Loucy (cell line): ENCODE data around the gene MAN2A1.

Source experiments
- EZH2phosphoT487 ChIP-seq: fragments of 200-600 bp; IDR thresholded peaks from 2 replicates; pipeline ENCODE4 v1.6.1; 2018; ENCODE audit warnings: antibody characterized with exemption, mild to moderate bottlenecking, moderate library complexity, borderline replicate concordance
- TF ChIP-seq, protein P1 (sequence below): fragments of 200-600 bp; sonication (generic); conservative IDR thresholded peaks from 2 replicates; pipeline ENCODE4 v1.5.1; 2014; ENCODE audit warnings: mild to moderate bottlenecking, antibody characterized with exemption, low read length

DNA sequence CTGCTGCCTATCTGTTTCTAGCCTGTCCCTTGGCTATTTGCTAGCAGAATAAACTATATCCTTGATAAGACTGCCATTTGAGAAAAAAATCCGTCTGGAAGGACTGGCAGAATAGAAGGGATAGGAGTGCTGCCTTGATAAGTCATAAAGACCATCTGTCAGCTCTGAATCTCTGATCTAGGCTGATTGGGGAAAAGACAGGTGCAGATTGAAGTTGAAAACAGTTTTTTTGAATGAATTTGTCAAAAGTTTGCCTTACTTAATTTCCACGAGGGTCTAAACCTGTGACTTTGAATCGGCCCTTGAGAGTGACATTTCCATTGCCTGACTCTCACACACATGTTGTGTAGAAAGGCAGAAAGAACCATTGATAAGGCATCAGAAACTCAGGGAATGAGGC, 218.6 kb downstream of the MAN2A1 start:
- TF ChIP-seq, protein P1, sequence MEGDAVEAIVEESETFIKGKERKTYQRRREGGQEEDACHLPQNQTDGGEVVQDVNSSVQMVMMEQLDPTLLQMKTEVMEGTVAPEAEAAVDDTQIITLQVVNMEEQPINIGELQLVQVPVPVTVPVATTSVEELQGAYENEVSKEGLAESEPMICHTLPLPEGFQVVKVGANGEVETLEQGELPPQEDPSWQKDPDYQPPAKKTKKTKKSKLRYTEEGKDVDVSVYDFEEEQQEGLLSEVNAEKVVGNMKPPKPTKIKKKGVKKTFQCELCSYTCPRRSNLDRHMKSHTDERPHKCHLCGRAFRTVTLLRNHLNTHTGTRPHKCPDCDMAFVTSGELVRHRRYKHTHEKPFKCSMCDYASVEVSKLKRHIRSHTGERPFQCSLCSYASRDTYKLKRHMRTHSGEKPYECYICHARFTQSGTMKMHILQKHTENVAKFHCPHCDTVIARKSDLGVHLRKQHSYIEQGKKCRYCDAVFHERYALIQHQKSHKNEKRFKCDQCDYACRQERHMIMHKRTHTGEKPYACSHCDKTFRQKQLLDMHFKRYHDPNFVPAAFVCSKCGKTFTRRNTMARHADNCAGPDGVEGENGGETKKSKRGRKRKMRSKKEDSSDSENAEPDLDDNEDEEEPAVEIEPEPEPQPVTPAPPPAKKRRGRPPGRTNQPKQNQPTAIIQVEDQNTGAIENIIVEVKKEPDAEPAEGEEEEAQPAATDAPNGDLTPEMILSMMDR = no peak
- TF ChIP-seq EZH2phosphoT487 = no peak
